IMR-90 (cell line): ENCODE data around the gene RASSF6. TPM values are rescaled to one million over a fixed set of nuclear protein-coding genes. Genes with fewer than 3 reads are reported as not detected.

Experiments
- ATAC-seq: fragments of 200-7000 bp; cut with Tn5 transposase; 2 replicates; pipeline ENCODE4 v1.9.1; 2020; ENCODE audit warnings: low read depth, mild to moderate bottlenecking, moderate library complexity
- BruUV-seq: library from RNA; stranded (reverse); fragments of 400-500 nt; replicated peaks from 2 replicates; lab custom pipeline; 2021; lab: Mats Ljungman, UMichigan
- CTCF ChIA-PET: fragments of 300-600 bp; formaldehyde crosslinking; extraction: SDS; loops from one replicate; lab custom pipeline; 2021; ENCODE audit warnings: antibody characterized with exemption; lab: Yijun Ruan, JAX
- POLR2A ChIA-PET: fragments of 300-600 bp; sonication (Branson Sonifier 250); formaldehyde crosslinking; loops from one replicate; lab custom pipeline; 2022; ENCODE audit warnings: antibody characterized with exemption; ENCODE audit not compliant: unreplicated experiment; lab: Charles Lee
- DNase-seq: peaks from one replicate; pipeline ENCODE4 v3.0.0; 2013
- H2AFZ ChIP-seq: replicated peaks from 2 replicates; pipeline ENCODE3; 2013; ENCODE audit warnings: low read length, mild to moderate bottlenecking; ENCODE audit not compliant: poor library complexity
- H2AK5ac ChIP-seq: 2 replicates; pipeline ENCODE4 v1.6.1; 2013; ENCODE audit warnings: low read depth, low read length, inconsistent platforms
- H2AK9ac ChIP-seq: replicated peaks from 2 replicates; pipeline ENCODE3; 2013; ENCODE audit warnings: mild to moderate bottlenecking, low read depth, low read length, moderate library complexity; ENCODE audit not compliant: poor library complexity
- H2BK120ac ChIP-seq: 2 replicates; pipeline ENCODE4 v1.6.1; 2013; ENCODE audit warnings: low read depth, low read length, inconsistent platforms
- H2BK15ac ChIP-seq: 3 replicates; pipeline ENCODE4 v1.6.1; 2013; ENCODE audit warnings: low read depth, low read length, inconsistent platforms
- H2BK20ac ChIP-seq: 2 replicates; pipeline ENCODE4 v1.6.1; 2013; ENCODE audit warnings: low read depth, mild to moderate bottlenecking, inconsistent platforms, low read length, moderate library complexity
- H2BK5ac ChIP-seq: 2 replicates; pipeline ENCODE4 v1.6.1; 2013; ENCODE audit warnings: mild to moderate bottlenecking, low read depth, low read length, inconsistent platforms; ENCODE audit not compliant: poor library complexity, severe bottlenecking
- H3K14ac ChIP-seq: replicated peaks from 2 replicates; pipeline ENCODE4 v1.6.1; 2013; ENCODE audit warnings: low read depth, low read length, inconsistent platforms
- H3K18ac ChIP-seq: 2 replicates; pipeline ENCODE4 v1.6.1; 2013; ENCODE audit warnings: low read depth, low read length, control low read depth
- H3K23ac ChIP-seq: 2 replicates; pipeline ENCODE4 v1.6.1; 2013; ENCODE audit warnings: low read depth, low read length, inconsistent platforms
- H3K27ac ChIP-seq: 2 replicates; pipeline ENCODE4 v1.5.1; 2013; ENCODE audit warnings: mild to moderate bottlenecking, control low read depth, low read length; ENCODE audit not compliant: insufficient read depth
- H3K27me3 ChIP-seq: 2 replicates; pipeline ENCODE4 v1.6.1; 2013; ENCODE audit warnings: low read length; ENCODE audit not compliant: control insufficient read depth, insufficient read depth
- H3K36me3 ChIP-seq: 2 replicates; pipeline ENCODE4 v1.6.1; 2013; ENCODE audit warnings: low read length, mixed read lengths; ENCODE audit not compliant: control insufficient read depth, insufficient read depth
- H3K4ac ChIP-seq: 2 replicates; pipeline ENCODE4 v1.6.1; 2013; ENCODE audit warnings: low read depth, low read length, inconsistent platforms
- H3K4me1 ChIP-seq: 2 replicates; pipeline ENCODE4 v1.6.1; 2013; ENCODE audit warnings: low read length, mixed read lengths; ENCODE audit not compliant: control insufficient read depth, insufficient read depth
- H3K4me2 ChIP-seq: 2 replicates; pipeline ENCODE4 v1.6.1; 2013; ENCODE audit warnings: low read depth, mild to moderate bottlenecking, control low read depth, low read length, moderate library complexity
- H3K4me3 ChIP-seq: 2 replicates; pipeline ENCODE4 v1.5.1; 2013; ENCODE audit warnings: low read depth, mild to moderate bottlenecking, control low read depth, low read length, moderate library complexity; ENCODE audit not compliant: insufficient read depth
- H3K56ac ChIP-seq: 2 replicates; pipeline ENCODE4 v1.6.1; 2013; ENCODE audit warnings: low read length, inconsistent platforms; ENCODE audit not compliant: insufficient read depth; ENCODE audit errors: extremely low read depth
- H3K79me1 ChIP-seq, 2 experiments: 2 replicates each; pipeline ENCODE4 v1.6.1; 2013; ENCODE audit warnings: low read length in 2 of 2, inconsistent platforms in 1 of 2, low read depth in 1 of 2
- H3K9ac ChIP-seq: 2 replicates; pipeline ENCODE4 v1.6.1; 2013; ENCODE audit warnings: low read depth, low read length, control low read depth
- H3K9me1 ChIP-seq: 2 replicates; pipeline ENCODE4 v1.6.1; 2013; ENCODE audit warnings: low read length, inconsistent platforms; ENCODE audit not compliant: insufficient read depth
- H3K9me3 ChIP-seq: 2 replicates; pipeline ENCODE4 v1.6.1; 2013; ENCODE audit warnings: low read length; ENCODE audit not compliant: control insufficient read depth, insufficient read depth
- H4K20me1 ChIP-seq: 2 replicates; pipeline ENCODE4 v1.6.1; 2013; ENCODE audit warnings: low read length, inconsistent platforms; ENCODE audit not compliant: insufficient read depth
- H4K5ac ChIP-seq: 2 replicates; pipeline ENCODE4 v1.6.1; 2013; ENCODE audit warnings: mild to moderate bottlenecking, low read depth, low read length, control low read depth
- H4K8ac ChIP-seq, 2 experiments: 2 replicates each; pipeline ENCODE4 v1.6.1; 2013; ENCODE audit warnings: low read depth in 2 of 2, low read length in 2 of 2, control low read depth in 1 of 2, inconsistent platforms in 1 of 2
- H4K91ac ChIP-seq: 2 replicates; pipeline ENCODE4 v1.6.1; 2013; ENCODE audit warnings: low read depth, low read length, inconsistent platforms; ENCODE audit not compliant: insufficient read depth
- BHLHE40 ChIP-seq: fragments of 150-350 bp; IDR thresholded peaks from 2 replicates; pipeline ENCODE4 v1.6.1; 2016; ENCODE audit warnings: mild to moderate bottlenecking, low read depth, low read length
- CEBPB ChIP-seq: IDR thresholded peaks from 2 replicates; pipeline ENCODE4 v1.6.1; 2012; ENCODE audit warnings: low read depth, low read length, improper control_type of control experiment
- CHD1 ChIP-seq: IDR thresholded peaks from 2 replicates; pipeline ENCODE4 v1.6.1; 2012; ENCODE audit warnings: low read depth, low read length, improper control_type of control experiment
- FOS ChIP-seq: fragments of 150-350 bp; IDR thresholded peaks from 2 replicates; pipeline ENCODE4 v1.6.1; 2016; ENCODE audit warnings: low read depth, low read length
- MAFK ChIP-seq: IDR thresholded peaks from 2 replicates; pipeline ENCODE4 v1.6.1; 2012; ENCODE audit warnings: low read depth, low read length, improper control_type of control experiment
- MAZ ChIP-seq: IDR thresholded peaks from 2 replicates; pipeline ENCODE4 v1.6.1; 2012; ENCODE audit warnings: low read depth, mild to moderate bottlenecking, low read length, improper control_type of control experiment, moderate library complexity, borderline replicate concordance
- MXI1 ChIP-seq: IDR thresholded peaks from 2 replicates; pipeline ENCODE4 v1.6.1; 2012; ENCODE audit warnings: low read depth, mild to moderate bottlenecking, low read length, moderate library complexity, borderline replicate concordance
- NFE2L2 ChIP-seq: fragments of 150-350 bp; IDR thresholded peaks from 2 replicates; pipeline ENCODE4 v1.6.1; 2016; ENCODE audit warnings: low read depth, mild to moderate bottlenecking, low read length
- POLR2A ChIP-seq: IDR thresholded peaks from 2 replicates; pipeline ENCODE4 v1.6.1; 2012; ENCODE audit warnings: mild to moderate bottlenecking, low read depth, low read length
- RAD21 ChIP-seq: IDR thresholded peaks from 2 replicates; pipeline ENCODE4 v1.6.1; 2012; ENCODE audit warnings: low read length, improper control_type of control experiment
- RCOR1 ChIP-seq: IDR thresholded peaks from 2 replicates; pipeline ENCODE4 v1.6.1; 2012; ENCODE audit warnings: mild to moderate bottlenecking, low read length, improper control_type of control experiment; ENCODE audit not compliant: insufficient replicate concordance
- RFX5 ChIP-seq: IDR thresholded peaks from 2 replicates; pipeline ENCODE4 v1.8.0; 2012; ENCODE audit warnings: low read depth, mild to moderate bottlenecking, low read length, moderate library complexity
- SMC3 ChIP-seq: fragments of 150-350 bp; IDR thresholded peaks from 2 replicates; pipeline ENCODE4 v1.6.1; 2016; ENCODE audit warnings: low read depth, mild to moderate bottlenecking, antibody characterized with exemption, low read length, moderate library complexity
- WGBS, 2 experiments: methylation state at CpG; one replicate each; pipeline versions ENCODE4 v1.1.5 to v1.1.7; 2013; ENCODE audit warnings: missing lambda C conversion rate in 2 of 2; ENCODE audit not compliant: insufficient read length in 1 of 2; ENCODE audit errors: extremely low coverage in 2 of 2; 5-methylcytosine and 5-hydroxymethylcytosine counted together
- dilution Hi-C: fragments of 300-500 bp; cut with HindIII; formaldehyde crosslinking; loops from one replicate; pipeline ENCODE4 v1.14.3; 2018; ENCODE audit warnings: low sequenced_read_pairs; ENCODE audit not compliant: unreplicated experiment
- in situ Hi-C: fragments of 300-500 bp; cut with MboI; formaldehyde crosslinking; loops from 3 replicates; pipeline ENCODE4 v1.14.3; 2019; ENCODE audit warnings: low sequenced_read_pairs, inconsistent platforms, mixed read lengths
- intact Hi-C: fragments of 100-400 bp; cut with micrococcal nuclease; formaldehyde crosslinking; loops from 2 replicates; pipeline ENCODE4 v1.10.0; 2022
- polyA plus RNA-seq, 3 experiments: library from polyadenylated mRNA; depleted of rRNA; stranded (reverse); fragments of >200 nt; gene quantifications; 2 replicates each; pipeline ENCODE4 v1.2.3, GENCODE V29; 2012; ENCODE audit warnings: low replicate concordance in 1 of 3
- total RNA-seq: library from RNA; depleted of rRNA; stranded (reverse); fragments of >200 nt; gene quantifications from 2 replicates; pipeline ENCODE4 v1.2.3, GENCODE V29; 2012
- TF ChIP-seq, protein P1 (sequence below): conservative IDR thresholded peaks from 2 replicates; pipeline ENCODE4 v1.5.1; 2012; ENCODE audit warnings: mild to moderate bottlenecking, low read depth, low read length, improper control_type of control experiment
- TF ChIP-seq, protein P2 (sequence below): fragments of 150-350 bp; IDR thresholded peaks from 2 replicates; pipeline ENCODE4 v1.6.1; 2017; ENCODE audit warnings: mild to moderate bottlenecking, antibody characterized with exemption, low read length, low read depth
- TF ChIP-seq, protein P3 (sequence below): fragments of 150-350 bp; IDR thresholded peaks from 2 replicates; pipeline ENCODE4 v1.6.1; 2016; ENCODE audit warnings: low read depth, mild to moderate bottlenecking, low read length, moderate library complexity, borderline replicate concordance

Gene RASSF6
- total and polyA plus RNA-seq, 2 of the 4 experiments (the other 2 are of a cell fraction): not detected

DNA sequence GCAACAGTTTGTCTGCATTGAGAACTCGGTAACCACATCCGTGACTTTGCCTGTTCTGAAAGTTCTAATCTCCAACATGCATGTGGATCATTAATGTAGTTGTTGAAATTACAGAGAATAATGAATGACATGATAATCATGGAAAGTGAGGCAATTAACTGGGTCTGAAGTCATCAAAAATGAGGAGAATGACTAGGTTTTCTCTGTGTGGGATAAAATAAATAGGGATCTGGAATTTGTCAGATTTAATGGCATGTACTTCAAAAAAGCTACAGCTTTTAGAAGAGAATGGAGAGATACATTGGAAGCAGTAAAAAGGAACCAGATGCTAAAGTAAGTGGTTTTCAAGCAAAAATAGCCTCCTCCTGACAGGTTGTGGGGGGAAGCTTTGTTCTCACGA, 79.4 kb downstream of the RASSF6 start:
- DNase-seq: no peak
- H2AK9ac ChIP-seq: no peak overlapping the region
- no peak overlapping the region for H4K8ac ChIP-seq
- no peak overlapping the region for H3K23ac ChIP-seq
- no peak overlapping the region for H3K18ac ChIP-seq
- dilution Hi-C loops: no loop called here
- no peak overlapping the region for H3K14ac ChIP-seq
- intact Hi-C loops: no loop called here
- ChIA-PET POLR2A (no interaction called here), CTCF (no interaction called here)
- no peak overlapping the region for H2AK5ac ChIP-seq
- H4K91ac ChIP-seq: no peak overlapping the region
- H3K4me1 ChIP-seq: no peaks in the 10 kb centered on the region
- 90% methylated on average over 2 of the region's 3 CpGs; no CpG with 5 or more reads in 1 of the 2 experiments for WGBS, 2 experiments
- ATAC-seq: no peak
- H3K4ac ChIP-seq: no peak overlapping the region
- no peak overlapping the region for H3K27ac ChIP-seq
- no peaks in the 10 kb centered on the region for H4K20me1 ChIP-seq
- no TSS peak for BruUV-seq
- H2AFZ ChIP-seq: no peak overlapping the region
- no peak overlapping the region for H4K5ac ChIP-seq
- H3K79me1 ChIP-seq: no peaks in the 10 kb centered on the region
- in situ Hi-C loops: no loop called here
- H3K9ac ChIP-seq: no peak overlapping the region
- H3K9me1 ChIP-seq: no peaks in the 10 kb centered on the region
- TF ChIP-seq MAZ: no peak
- no peak for TF ChIP-seq RAD21
- no peak for TF ChIP-seq CEBPB
- TF ChIP-seq MXI1: no peak
- TF ChIP-seq SMC3: no peak
- no peak for TF ChIP-seq NFE2L2
- TF ChIP-seq, protein P1, sequence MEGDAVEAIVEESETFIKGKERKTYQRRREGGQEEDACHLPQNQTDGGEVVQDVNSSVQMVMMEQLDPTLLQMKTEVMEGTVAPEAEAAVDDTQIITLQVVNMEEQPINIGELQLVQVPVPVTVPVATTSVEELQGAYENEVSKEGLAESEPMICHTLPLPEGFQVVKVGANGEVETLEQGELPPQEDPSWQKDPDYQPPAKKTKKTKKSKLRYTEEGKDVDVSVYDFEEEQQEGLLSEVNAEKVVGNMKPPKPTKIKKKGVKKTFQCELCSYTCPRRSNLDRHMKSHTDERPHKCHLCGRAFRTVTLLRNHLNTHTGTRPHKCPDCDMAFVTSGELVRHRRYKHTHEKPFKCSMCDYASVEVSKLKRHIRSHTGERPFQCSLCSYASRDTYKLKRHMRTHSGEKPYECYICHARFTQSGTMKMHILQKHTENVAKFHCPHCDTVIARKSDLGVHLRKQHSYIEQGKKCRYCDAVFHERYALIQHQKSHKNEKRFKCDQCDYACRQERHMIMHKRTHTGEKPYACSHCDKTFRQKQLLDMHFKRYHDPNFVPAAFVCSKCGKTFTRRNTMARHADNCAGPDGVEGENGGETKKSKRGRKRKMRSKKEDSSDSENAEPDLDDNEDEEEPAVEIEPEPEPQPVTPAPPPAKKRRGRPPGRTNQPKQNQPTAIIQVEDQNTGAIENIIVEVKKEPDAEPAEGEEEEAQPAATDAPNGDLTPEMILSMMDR: no peak
- TF ChIP-seq, protein P2, sequence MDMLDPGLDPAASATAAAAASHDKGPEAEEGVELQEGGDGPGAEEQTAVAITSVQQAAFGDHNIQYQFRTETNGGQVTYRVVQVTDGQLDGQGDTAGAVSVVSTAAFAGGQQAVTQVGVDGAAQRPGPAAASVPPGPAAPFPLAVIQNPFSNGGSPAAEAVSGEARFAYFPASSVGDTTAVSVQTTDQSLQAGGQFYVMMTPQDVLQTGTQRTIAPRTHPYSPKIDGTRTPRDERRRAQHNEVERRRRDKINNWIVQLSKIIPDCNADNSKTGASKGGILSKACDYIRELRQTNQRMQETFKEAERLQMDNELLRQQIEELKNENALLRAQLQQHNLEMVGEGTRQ: no peak
- no peak for TF ChIP-seq RCOR1
- TF ChIP-seq, protein P3, sequence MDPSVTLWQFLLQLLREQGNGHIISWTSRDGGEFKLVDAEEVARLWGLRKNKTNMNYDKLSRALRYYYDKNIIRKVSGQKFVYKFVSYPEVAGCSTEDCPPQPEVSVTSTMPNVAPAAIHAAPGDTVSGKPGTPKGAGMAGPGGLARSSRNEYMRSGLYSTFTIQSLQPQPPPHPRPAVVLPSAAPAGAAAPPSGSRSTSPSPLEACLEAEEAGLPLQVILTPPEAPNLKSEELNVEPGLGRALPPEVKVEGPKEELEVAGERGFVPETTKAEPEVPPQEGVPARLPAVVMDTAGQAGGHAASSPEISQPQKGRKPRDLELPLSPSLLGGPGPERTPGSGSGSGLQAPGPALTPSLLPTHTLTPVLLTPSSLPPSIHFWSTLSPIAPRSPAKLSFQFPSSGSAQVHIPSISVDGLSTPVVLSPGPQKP: no peak
- TF ChIP-seq POLR2A: no peak
- TF ChIP-seq BHLHE40: no peak
- TF ChIP-seq CHD1: no peak
- no peak for TF ChIP-seq RFX5
- no peak for TF ChIP-seq FOS
- no peak for TF ChIP-seq MAFK
- H3K36me3 ChIP-seq: no peaks in the 10 kb centered on the region
- H3K56ac ChIP-seq: no peak overlapping the region
- H2BK120ac ChIP-seq: no peak overlapping the region
- no peak overlapping the region for H3K4me3 ChIP-seq
- H2BK20ac ChIP-seq: no peak overlapping the region
- H3K9me3 ChIP-seq: no peaks in the 10 kb centered on the region
- H2BK5ac ChIP-seq: no peak overlapping the region
- peaks cover 5% of the 10 kb centered on the region; the same call in 1 of the 2 replicates for H3K27me3 ChIP-seq
- H3K4me2 ChIP-seq: no peak overlapping the region
- H2BK15ac ChIP-seq: no peak overlapping the region
